Endothelial cell of umbilical vein (primary cell): ENCODE results near the gene PET100.

Source experiments
- CTCF ChIP-seq, 2 donors: IDR thresholded peaks; 1 replicate in 1 of 2; 2 replicates in 1 of 2; pipeline ENCODE4 v1.5.1; 2011; ENCODE audit warnings: low read length in 2 of 2, mild to moderate bottlenecking in 2 of 2, moderate library complexity in 2 of 2, control low read depth in 1 of 2, inconsistent platforms in 1 of 2, low read depth in 1 of 2; ENCODE audit not compliant: insufficient read depth in 1 of 2; ENCODE audit errors: extremely low read depth in 1 of 2
- FOS ChIP-seq: IDR thresholded peaks from 2 replicates; pipeline ENCODE4 v1.6.1; 2011; ENCODE audit warnings: mild to moderate bottlenecking, low read length, moderate library complexity, borderline replicate concordance; ENCODE audit not compliant: insufficient read depth
- JUN ChIP-seq: IDR thresholded peaks from 2 replicates; pipeline ENCODE4 v1.6.1; 2011; ENCODE audit warnings: borderline replicate concordance, low read depth; ENCODE audit not compliant: insufficient read length, insufficient read depth
- MAX ChIP-seq: IDR thresholded peaks from 2 replicates; pipeline ENCODE4 v1.6.1; 2011; ENCODE audit not compliant: insufficient read depth, insufficient read length
- POLR2A ChIP-seq: IDR thresholded peaks from 2 replicates; pipeline ENCODE4 v1.6.1; 2012; ENCODE audit warnings: low read depth, mild to moderate bottlenecking, control low read depth, low read length

- TF ChIP-seq FOS (no peak), POLR2A (no peak), CTCF (IDR thresholded peaks at IDR 0.05; ENCODE audit: extremely low read depth in 1 of 2, insufficient read depth in 1 of 2, low read depth in 1 of 2, low read length in 2 of 2) (no peak), JUN (no peak), MAX (no peak)
Measured at GRCh38 chr19:7617172-7617571, 12.4 kb upstream of the PET100 start.
